ENCODE measurements around the gene ZNF296. TPM values are rescaled to one million over a fixed set of nuclear protein-coding genes. Genes with fewer than 3 reads are reported as not detected.
"Not testable (repeated sequence)": the region's sequence is repeated elsewhere in the genome, so short reads cannot be mapped to it uniquely, and the experiment has no call there.

Gene ZNF296
- total RNA-seq, 1 donor from 2014 or later: not detected

- Histone ChIP-seq H3K36me3 (peaks cover 3% of the 10 kb centered on the region), H3K4me1 (peaks cover 24% of the 10 kb centered on the region), H3K27ac (replicated peaks) (no peak overlapping the region), H3K27me3 (ENCODE audit: low read depth) (no peaks in the 10 kb centered on the region), H3K9me3 (replicated peaks) (no peaks in the 10 kb centered on the region), H3K4me3 (no peak overlapping the region)
- TF ChIP-seq CTCF (IDR thresholded peaks at IDR 0.05; ENCODE audit: borderline replicate concordance): no peak
- no peak for DNase-seq
- intact Hi-C loops (cut with micrococcal nuclease): no loop called here
Measured at GRCh38 chr19:45121827-45122345, 45.6 kb upstream of the ZNF296 start.

- Histone ChIP-seq H3K4me1 (peaks cover 20% of the 10 kb centered on the region), H3K36me3 (no peaks in the 10 kb centered on the region), H3K9me3 (replicated peaks) (no peaks in the 10 kb centered on the region), H3K27me3 (ENCODE audit: low read depth) (no peaks in the 10 kb centered on the region), H3K27ac (replicated peaks) (no peak overlapping the region), H3K4me3 (no peak overlapping the region)
- no peak for TF ChIP-seq CTCF (IDR thresholded peaks at IDR 0.05; ENCODE audit: borderline replicate concordance)
- no peak for DNase-seq
- intact Hi-C loops (cut with micrococcal nuclease): no loop called here
Measured at GRCh38 chr19:45119582-45119981, 43.3 kb upstream of the ZNF296 start.

- H3K4me3 ChIP-seq; DNase-seq; H3K27me3 ChIP-seq (ENCODE audit: low read depth); intact Hi-C loops (cut with micrococcal nuclease); H3K36me3 ChIP-seq; H3K27ac ChIP-seq (replicated peaks); H3K9me3 ChIP-seq (replicated peaks): not testable (repeated sequence)
- H3K4me1 ChIP-seq: peaks cover 20% of the 10 kb centered on the region
Measured at GRCh38 chr19:45118591-45119355, 42.5 kb upstream of the ZNF296 start.

GRCh38 chr19:45118106-45118505 lies 41.8 kb upstream of the ZNF296 start:
- TF ChIP-seq CTCF (IDR thresholded peaks at IDR 0.05; ENCODE audit: borderline replicate concordance): no peak
- H3K4me1 ChIP-seq: peaks cover 20% of the 10 kb centered on the region
- H3K27me3 ChIP-seq (ENCODE audit: low read depth): no peaks in the 10 kb centered on the region
- H3K9me3 ChIP-seq (replicated peaks): no peaks in the 10 kb centered on the region
- H3K27ac ChIP-seq (replicated peaks): no peak overlapping the region
- no peak overlapping the region for H3K4me3 ChIP-seq
- H3K36me3 ChIP-seq: no peaks in the 10 kb centered on the region
- intact Hi-C loops (cut with micrococcal nuclease): no loop called here
- no peak for DNase-seq

- H3K27me3 ChIP-seq (ENCODE audit: low read depth): no peaks in the 10 kb centered on the region
- no peak for TF ChIP-seq CTCF (IDR thresholded peaks at IDR 0.05; ENCODE audit: borderline replicate concordance)
- peaks cover 20% of the 10 kb centered on the region for H3K4me1 ChIP-seq
- H3K27ac ChIP-seq (replicated peaks): no peak overlapping the region
- H3K9me3 ChIP-seq (replicated peaks): no peaks in the 10 kb centered on the region
- no peak overlapping the region for H3K4me3 ChIP-seq
- no peak for DNase-seq
- intact Hi-C loops (cut with micrococcal nuclease): no loop called here
- no peaks in the 10 kb centered on the region for H3K36me3 ChIP-seq
Measured at GRCh38 chr19:45117671-45118070, 41.4 kb upstream of the ZNF296 start.

- no peaks in the 10 kb centered on the region for H3K36me3 ChIP-seq
- no peak for DNase-seq
- no peak for TF ChIP-seq CTCF (IDR thresholded peaks at IDR 0.05; ENCODE audit: borderline replicate concordance)
- intact Hi-C loops (cut with micrococcal nuclease): no loop called here
- H3K4me3 ChIP-seq: no peak overlapping the region
- no peaks in the 10 kb centered on the region for H3K9me3 ChIP-seq (replicated peaks)
- H3K27ac ChIP-seq (replicated peaks): no peak overlapping the region
- H3K4me1 ChIP-seq: peaks cover 20% of the 10 kb centered on the region
- H3K27me3 ChIP-seq (ENCODE audit: low read depth): no peaks in the 10 kb centered on the region
Measured at GRCh38 chr19:45117167-45117594, 40.9 kb upstream of the ZNF296 start.

Measured in left ventricle myocardium inferior (tissue), 1 donor.